PC-9 (cell line): ENCODE data around the gene SHROOM3.

Experiments
- EZH2 ChIP-seq: fragments of 200-600 bp; sonication (generic); IDR thresholded peaks from 2 replicates; pipeline ENCODE4 v1.8.0; 2017; ENCODE audit warnings: antibody characterized with exemption, low read depth
- TF ChIP-seq, protein P1 (sequence below): fragments of 200-600 bp; sonication (generic); conservative IDR thresholded peaks from 2 replicates; pipeline ENCODE4 v1.6.1; 2017; ENCODE audit warnings: mixed run types, antibody characterized with exemption, mild to moderate bottlenecking, moderate library complexity

DNA sequence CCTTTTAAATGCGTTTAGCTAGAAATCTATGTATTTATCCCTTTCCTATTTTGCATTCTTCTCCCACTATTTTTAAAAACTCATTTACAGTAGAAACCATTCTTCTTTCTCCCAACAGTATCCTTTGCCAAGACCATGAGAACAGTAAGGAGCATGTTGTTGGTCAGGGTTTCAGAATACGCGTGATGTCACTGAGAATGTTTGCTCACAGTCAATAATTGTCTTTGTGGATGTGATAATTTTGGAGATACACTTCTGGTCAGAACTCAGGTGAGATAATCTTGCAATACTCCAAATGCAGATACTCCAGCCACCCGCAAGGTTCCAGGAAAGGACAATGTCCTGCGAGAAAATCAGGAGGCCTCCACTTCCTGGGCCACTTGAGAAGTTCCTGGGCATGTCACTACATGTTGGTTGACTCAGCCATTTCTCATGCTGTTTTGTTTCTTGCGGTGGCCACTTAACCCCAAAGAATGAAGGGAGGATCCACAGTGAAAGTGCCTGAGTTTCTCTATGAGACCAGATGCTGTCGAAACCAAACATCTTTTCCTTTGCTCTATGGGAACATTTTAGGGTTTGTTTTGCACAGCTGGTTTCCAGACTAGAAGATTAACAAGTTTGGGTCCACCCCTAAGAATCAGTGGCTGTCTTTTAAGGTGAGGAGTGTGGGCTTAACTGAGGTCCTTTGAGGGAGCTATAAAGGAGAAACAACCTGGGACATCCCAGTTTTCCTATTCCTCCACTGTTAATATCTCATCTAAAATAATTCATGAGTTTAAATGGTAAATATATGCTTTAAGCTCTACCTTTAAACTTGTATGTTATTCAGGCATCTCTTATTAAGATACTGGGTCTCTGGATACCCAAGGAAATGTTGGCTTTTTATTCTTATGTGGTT, 346.9 kb downstream of the SHROOM3 start:
- TF ChIP-seq EZH2, result no peak
- TF ChIP-seq, protein P1, sequence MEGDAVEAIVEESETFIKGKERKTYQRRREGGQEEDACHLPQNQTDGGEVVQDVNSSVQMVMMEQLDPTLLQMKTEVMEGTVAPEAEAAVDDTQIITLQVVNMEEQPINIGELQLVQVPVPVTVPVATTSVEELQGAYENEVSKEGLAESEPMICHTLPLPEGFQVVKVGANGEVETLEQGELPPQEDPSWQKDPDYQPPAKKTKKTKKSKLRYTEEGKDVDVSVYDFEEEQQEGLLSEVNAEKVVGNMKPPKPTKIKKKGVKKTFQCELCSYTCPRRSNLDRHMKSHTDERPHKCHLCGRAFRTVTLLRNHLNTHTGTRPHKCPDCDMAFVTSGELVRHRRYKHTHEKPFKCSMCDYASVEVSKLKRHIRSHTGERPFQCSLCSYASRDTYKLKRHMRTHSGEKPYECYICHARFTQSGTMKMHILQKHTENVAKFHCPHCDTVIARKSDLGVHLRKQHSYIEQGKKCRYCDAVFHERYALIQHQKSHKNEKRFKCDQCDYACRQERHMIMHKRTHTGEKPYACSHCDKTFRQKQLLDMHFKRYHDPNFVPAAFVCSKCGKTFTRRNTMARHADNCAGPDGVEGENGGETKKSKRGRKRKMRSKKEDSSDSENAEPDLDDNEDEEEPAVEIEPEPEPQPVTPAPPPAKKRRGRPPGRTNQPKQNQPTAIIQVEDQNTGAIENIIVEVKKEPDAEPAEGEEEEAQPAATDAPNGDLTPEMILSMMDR, result no peak
